Measurements from ENCODE around the gene GJB2.

The GJB2 gene

GRCh38 chr13:20192158-20192835 lies 441 bp downstream of the GJB2 start:
- no peak for DNase-seq

- DNase-seq = no peak
Observed at GRCh38 chr13:20191311-20192157, 1.2 kb downstream of the GJB2 start.

GRCh38 chr13:20190481-20191310 lies 2.0 kb downstream of the GJB2 start:
- no peak for DNase-seq

- no peak for DNase-seq
Observed at GRCh38 chr13:20190076-20190475, 2.7 kb downstream of the GJB2 start.

- DNase-seq = no peak
Observed at GRCh38 chr13:20188667-20189553, 3.8 kb downstream of the GJB2 start.

- no peak for DNase-seq
Observed at GRCh38 chr13:20186771-20187170, 6.0 kb downstream of the GJB2 start.

GRCh38 chr13:20185366-20186056 lies 7.2 kb downstream of the GJB2 start:
- DNase-seq = no peak

GRCh38 chr13:20182231-20182846 lies 10.4 kb downstream of the GJB2 start:
- peak in 1 of 2 experiments; percentile 16 for DNase-seq

- no peak for DNase-seq
Observed at GRCh38 chr13:20181188-20181587, 11.6 kb downstream of the GJB2 start.

GRCh38 chr13:20178156-20178555 lies 14.6 kb downstream of the GJB2 start:
- no peak for DNase-seq

- DNase-seq = no peak
Observed at GRCh38 chr13:20177049-20177831, 15.5 kb downstream of the GJB2 start.

GRCh38 chr13:20175907-20176652 lies 16.7 kb downstream of the GJB2 start:
- no peak for DNase-seq

- no peak for DNase-seq
Observed at GRCh38 chr13:20175406-20175794, 17.3 kb downstream of the GJB2 start.

GRCh38 chr13:20174656-20175405 lies 17.9 kb downstream of the GJB2 start:
- no peak for DNase-seq

GRCh38 chr13:20173116-20173746 lies 19.5 kb downstream of the GJB2 start:
- no peak for DNase-seq

GRCh38 chr13:20171364-20171763 lies 21.4 kb downstream of the GJB2 start:
- DNase-seq = no peak

- no peak for DNase-seq
Observed at GRCh38 chr13:20170921-20171320, 21.8 kb downstream of the GJB2 start.

GRCh38 chr13:20168396-20168795 lies 24.3 kb downstream of the GJB2 start:
- no peak for DNase-seq
